ENCODE measurements around the gene TCF12.
A peak's percentile ranks its signal among the peaks of the same experiment; 100 is the strongest.

The TCF12 gene

DNA sequence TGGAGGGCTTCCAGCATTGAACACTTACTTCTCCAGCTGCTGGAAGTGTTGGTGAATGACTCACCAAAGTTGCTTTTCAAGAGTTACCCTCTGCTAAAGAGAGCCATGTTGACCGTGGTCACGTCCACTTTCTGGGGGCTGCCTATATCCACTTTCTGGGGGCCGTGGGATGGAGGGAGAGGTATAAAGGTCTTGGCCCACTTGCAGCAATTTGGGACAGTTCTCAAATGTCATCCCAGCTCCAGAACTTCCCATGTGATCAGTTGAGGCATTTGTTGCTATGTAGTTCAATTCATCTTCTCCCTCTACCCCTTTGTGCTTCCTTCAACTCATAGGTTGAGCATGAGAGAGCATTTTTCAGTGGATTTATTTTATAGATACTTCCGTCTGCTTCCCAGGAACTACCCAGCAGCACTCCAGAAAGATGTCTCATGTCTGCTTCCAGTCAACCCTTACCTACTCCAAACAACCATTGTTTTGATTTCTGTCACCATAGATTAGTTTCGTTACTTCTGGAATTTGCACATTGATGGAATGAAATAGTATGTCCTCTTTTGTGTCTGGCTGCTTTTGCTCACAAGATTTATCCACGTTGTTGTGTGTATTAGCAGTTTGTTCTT is 130.6 kb downstream of the TCF12 start:
- no peak for DNase-seq (ENCODE audit: low spot score)

DNA sequence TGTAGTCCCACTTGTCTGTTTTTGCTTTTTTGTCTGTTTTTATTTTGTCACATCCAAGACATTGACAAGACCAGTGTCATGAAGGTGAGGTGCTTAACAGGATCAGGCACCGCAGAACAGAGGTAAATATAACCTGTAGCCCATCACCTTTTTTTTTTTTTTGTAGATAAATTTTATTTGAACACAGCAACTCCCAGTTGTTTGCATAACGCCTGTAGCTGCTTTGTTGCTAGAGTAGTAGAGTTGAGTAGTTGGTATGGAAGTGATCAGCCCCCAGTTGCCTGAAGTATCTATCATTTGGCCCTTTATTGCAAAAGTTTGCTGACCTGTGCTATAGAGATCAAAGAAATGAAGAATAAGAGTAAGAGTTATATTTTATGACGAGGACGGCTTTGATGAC is 135.0 kb downstream of the TCF12 start:
- DNase-seq (ENCODE audit: low spot score): no peak

DNA sequence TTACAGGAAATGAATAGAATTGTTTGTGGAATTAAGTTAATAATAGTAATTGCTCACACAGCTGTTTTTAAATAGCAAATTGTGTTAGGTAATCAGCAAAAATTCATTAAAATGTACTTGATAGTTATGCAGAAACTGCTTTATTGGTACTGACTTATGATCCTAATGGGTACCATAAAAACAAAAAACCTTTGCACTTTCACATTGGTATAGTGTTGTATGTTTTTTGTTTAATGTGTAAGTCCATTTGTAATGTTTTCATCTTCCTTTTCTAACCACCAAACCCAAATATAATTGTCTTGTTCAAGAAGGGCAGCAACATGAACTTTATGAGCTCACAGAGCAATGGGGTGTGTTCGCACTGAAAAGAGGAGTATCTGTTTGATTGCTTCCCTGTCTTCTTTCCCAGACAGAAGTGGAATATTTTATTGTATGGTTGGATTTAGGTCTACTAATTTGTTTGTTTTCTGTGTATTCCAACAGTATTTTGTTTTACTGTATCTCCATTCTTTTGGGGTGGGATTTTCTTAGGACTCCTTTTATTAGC is 135.8 kb downstream of the TCF12 start:
- DNase-seq (ENCODE audit: low spot score): no peak

DNA sequence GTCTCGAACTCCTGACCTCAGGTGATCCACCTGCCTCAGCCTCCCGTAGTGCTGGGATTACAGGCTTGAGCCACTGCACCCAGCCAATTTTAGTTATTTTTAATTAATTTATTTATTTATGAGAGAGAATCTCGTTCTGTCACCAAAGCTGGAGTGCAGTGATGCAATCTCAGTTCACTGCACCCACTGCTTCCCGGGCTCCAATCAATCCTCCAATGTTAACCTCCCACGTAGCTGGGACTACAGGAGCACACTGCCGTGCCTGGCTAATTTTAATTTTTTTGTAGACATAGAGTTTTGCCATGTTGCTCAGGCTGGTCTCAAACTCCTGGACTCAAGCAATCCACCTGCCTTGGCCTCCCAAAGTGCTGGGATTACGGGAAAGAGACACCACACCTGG is 137.9 kb downstream of the TCF12 start:
- DNase-seq (ENCODE audit: low spot score): no peak

DNA sequence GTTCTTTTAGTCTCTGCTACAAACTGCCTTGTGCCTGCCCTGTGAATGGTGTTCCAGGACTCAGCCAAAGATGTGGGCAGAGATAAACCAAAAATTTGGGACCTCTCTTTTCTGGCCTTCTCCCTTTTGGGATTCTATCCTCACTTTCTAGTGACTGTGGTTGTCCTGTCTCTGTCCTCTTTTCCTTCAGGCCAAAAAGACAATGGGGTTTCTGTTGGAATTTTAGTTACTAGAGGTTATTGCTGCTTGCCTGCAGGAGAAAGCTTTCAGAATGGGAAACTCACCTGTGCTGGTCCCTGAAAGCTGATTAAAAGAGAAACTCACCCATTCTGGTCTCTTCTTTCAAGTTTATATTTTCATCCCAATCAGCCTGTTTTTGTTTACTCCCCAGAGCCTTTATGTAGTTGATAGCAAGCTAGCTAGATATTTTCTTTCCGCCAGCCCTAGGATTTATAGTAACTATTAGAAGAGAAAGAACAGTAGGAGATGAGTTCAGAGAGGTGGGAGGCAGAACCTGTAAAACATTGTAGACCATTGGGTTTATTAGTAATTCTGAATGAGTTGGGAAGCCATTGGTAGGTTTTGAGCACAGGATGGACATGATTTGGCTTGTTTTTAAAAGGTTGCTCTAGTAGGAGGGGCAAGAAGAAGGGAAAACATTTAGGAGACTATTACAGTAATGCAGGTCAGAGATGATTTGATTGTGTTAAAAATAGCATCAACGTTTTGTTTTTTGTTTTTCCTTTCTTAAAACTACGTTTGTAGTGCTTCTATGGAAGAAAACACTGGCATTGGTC is 138.9 kb downstream of the TCF12 start:
- DNase-seq (ENCODE audit: low spot score): no peak

DNA sequence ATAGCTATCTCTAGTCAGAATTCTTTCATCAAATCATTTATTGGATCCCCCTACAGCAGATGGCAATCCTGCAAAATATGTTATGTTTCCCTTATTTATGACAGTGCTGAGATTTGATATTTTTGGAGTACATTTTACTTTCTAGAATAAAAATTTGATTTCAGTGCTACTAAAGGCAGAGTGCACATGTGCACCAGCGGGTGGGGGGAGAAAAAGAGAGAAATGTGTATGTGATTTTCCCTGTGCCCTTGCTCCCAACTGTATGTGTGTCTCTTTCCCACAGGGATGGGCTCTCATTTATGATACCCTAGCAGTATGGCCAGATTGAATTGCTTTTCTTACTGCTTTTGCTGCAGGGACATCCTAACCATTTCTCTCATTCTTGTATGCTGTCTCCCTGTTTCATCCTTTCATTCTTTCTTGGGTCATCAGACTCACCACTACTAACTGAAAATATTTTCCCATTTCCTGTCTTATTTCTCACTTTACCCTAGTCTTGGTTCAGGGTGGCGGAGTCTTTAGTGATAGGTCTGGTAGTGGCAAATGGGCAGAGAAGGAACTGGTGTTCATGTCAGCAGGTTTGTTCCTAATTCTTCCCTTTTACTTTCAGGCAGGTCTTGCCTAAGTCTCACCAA is 140.7 kb downstream of the TCF12 start:
- DNase-seq (ENCODE audit: low spot score): no peak

DNA sequence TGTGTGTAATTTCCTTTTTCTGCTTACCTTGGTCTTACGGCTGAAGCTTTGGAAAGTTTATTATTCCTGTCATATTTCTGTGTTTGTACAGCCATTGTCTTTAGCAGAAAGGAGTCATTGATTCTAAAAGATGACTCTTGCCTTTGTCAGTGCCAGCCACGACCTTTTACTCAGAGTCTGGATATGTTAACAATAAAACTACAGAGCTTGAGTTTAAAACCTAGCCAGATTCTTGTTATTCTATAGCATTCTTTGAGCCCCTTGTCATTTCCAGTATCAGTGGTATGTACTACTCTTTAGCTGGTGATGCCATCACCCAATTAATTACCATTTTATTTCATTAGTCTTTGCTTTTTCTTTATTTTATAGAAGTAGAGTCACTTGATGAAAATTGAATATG is 142.4 kb downstream of the TCF12 start:
- peak; percentile 76 for DNase-seq (ENCODE audit: low spot score)

DNA sequence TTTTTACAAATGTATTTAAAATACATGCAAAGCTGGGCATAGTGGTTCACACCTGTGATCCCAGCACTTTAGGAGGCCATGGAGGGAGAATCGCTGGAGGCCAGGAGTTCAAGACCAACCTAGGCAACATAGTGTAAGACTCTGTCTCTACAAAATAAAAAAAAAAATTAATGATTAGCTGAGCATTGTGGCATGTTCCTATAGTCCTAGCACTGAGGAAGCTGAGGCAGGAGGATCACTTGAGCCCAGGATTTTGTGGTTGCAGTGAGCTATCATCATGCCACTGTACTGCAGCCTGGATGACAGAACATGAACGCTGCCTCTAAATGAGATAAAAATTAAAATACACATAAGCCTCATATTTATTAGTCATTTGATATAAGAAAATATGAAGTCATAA is 142.8 kb downstream of the TCF12 start:
- DNase-seq (ENCODE audit: low spot score): no peak

DNA sequence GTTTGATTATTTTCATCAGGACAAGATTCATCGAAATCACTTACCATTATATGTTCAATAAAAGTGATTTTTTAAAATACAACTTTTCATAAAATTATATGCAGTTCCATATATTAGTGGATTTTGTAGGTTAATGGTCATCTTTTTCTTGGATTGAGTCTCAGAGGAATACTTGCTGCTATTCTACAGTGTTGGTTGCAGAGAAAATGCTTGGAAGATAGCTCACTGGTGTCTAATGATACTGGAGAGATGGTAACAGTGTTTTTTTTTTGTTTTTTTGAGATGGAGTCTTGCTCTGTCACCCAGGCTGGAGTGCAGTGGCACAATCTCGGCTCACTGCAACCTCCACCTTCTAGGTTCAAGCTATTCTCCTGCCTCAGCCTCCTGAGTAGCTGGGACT is 143.3 kb downstream of the TCF12 start:
- DNase-seq (ENCODE audit: low spot score): no peak

DNA sequence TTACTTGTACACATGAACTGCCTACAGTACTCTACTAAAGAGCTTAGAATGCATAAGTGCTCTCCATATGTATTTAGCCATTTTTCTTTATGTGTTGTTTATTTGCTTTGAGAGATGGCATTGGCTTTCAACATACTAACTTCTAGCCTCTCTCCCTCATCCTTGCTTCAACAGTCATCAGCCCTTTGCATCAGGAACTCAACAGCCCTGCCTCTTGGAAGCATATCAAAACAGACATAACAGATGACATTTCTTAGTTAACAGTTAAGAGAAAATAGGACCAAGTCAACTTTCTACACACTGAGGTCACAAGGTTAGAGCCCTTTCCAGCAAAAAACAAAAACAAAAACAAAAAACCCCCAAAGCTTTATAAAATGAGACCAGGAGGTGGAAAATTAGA is 145.6 kb downstream of the TCF12 start:
- no peak for DNase-seq (ENCODE audit: low spot score)

DNA sequence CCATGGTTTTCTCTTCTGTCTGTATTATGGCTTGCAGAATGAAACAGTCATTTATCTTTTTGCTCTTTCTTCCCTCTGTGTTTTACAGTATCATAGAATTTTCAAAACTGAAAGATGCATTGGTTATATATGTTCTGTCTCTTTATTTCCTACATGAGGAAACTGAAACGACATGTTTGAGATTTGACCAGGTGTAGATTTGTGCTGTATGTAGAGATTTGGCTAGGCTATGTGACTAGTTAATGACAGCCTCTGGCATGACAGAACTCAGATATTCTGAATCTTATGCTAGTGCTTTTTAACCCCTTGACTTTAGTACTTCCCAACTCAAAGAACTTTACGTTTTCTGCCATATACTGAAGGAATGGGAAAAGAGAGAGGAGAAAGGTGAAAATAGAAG is 151.0 kb downstream of the TCF12 start:
- DNase-seq (ENCODE audit: low spot score): no peak

DNA sequence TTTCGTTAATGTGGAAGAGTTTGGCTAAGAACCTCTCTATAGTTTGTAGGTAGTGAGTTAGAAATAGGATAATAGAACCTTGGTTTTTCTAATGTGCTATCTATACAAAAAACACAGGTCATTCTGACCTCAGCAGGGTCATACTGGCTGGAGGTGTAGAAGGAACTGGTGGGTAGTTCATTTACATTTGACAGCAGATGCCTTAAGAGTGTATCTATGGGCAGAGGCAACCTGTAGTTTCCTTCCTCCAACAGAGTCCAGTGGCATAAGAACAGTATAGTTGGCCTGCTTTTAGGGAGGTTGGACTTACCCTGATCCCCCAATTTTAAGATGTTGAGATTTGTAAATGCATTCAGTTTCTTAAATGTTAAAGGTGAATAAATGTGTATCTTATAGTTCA is 152.2 kb downstream of the TCF12 start:
- DNase-seq (ENCODE audit: low spot score): no peak

DNA sequence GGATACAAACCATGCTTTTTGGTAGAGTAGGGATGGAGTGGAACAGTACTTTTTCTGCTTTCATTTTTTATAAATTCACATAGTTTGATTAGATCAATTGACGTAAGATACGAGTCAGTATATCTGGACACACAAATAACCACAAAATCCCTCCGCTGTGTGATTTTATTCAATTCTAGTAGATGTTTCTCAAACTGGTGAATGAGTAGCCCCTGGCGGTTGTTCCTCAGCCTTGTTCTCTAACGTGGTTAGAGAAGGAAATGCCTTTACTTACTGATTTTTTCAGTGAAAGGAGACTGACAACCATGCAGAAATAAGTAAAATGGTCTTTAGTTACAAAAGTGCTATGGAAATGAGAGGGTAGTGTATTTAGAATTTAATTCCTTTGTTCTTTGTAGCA is 161.0 kb downstream of the TCF12 start:
- DNase-seq (ENCODE audit: low spot score): peak; percentile 64

DNA sequence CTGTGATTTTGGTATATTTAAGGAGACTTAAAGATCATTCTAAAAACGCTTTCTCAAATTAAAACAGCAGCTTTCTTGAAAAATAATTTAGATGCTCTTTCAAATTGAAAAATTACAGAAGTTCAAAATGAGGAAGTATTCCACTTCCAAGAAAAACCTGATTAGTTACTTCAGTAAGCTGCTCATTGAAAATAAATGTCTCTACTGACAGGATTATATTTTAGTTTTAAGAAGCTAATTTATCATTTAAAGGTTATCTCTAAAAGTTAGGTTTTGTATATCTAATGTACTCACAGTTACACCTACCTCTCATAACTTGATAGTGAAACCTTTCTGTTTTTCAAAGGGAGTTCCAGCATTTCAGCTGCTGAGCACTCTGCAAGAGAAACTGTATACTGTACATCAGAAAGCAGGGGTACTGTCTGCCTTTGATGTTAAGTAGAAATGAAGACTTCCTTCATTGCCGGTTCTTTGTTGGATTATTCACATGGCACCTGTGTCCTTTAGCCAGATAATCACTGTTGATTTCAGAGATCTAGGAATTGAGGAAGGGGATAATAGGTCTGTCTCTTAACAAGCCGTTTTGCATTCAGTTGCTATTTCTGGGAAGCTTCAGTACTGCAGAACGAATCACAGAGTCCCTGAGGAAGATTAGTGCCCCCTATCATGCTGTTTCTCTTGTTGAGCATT is 161.6 kb downstream of the TCF12 start:
- peak; percentile 32 for DNase-seq (ENCODE audit: low spot score)

DNA sequence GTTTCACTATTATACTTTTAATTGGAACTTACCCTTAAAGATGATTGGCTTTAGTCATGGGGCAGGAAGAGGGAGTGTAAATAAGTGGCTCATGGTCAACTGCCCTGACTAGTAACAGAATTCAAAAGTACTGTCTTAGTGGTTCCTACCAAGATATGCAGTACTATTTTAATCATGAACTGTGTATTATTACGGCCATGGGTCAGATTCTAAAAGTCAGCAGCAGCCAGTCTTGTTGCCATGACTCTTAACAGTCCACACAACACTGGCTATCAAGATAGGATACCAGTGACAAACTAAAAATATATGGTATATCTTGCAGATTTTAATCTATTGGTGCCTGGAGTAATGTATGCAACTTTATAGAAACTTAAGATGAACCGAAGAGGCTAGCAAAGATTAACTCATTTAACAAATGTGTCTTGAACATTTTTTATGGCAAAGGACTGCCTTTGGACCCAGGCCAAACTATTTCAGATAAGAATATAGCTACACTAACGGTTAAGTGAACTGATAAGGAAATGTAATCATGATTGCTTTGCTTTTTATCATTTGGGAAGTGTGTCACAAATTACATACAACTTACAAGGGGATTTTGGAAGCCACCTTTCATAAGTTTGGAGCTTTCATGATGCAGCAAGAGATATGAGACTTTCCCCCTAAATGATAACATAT is 163.7 kb downstream of the TCF12 start:
- DNase-seq (ENCODE audit: low spot score): no peak

DNA sequence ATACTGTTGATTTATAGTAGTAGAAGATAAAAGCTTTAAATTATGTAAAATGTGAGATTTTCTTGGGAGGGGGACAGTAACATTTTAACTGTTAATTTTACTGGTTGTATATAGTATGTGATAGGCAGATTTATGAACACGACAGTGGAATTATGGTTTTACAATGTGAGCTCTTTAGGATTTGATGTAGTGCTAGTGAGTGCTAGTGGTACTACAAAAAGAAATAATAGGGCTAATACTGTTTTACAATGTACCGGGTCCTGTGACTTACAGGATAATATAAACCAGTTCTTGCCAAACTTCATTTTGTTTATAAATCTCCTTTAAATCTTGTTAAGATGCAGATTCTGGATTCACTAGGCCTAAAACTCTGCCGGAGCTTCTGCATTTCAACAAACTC is 165.7 kb downstream of the TCF12 start:
- no peak for DNase-seq (ENCODE audit: low spot score)

DNA sequence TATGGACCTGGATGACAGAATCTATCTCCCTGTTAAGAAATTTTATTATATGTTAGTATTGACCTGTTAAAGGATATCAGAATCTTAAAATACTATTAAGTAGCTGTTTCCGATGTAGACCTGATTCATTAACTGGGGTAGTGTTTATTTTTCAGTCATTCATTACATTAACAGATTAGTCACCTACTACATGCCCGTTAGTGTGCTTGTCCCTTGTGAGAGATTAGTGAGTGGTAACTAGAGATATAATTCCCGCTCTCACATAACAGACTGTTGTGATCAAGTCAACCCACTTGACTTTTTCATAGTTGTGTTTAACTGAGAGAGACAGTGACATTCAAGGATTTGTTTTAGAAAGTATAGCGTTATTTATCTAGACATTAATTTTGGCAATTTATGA is 166.8 kb downstream of the TCF12 start:
- no peak for DNase-seq (ENCODE audit: low spot score)

DNA sequence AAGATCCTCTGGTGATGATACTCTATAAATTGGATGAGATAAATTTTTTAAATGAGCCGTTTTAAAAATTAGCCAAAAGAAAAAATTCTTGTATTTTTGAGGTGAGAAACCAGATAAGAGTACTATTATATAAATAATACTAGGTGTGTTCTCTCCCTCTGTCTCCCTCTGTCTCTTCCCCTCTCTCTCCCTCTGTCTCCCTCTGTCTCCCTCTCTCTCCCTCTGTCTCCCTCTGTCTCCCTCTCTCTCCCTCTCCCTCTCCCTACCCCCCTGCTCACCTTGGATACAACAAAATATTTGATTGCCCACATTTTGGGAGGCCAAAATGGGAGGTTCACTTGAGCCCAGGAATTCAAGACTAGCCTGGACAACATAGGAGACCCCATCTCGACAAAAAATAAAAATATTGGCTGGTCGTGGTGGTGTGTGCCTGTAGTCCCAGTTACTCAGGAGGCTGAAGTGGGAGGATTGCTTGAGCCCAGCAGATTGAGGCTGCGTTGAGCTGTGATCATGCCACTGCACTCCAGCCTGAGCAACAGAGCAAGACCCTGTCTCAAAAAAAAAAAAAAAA is 168.5 kb downstream of the TCF12 start:
- no peak for DNase-seq (ENCODE audit: low spot score)

DNA sequence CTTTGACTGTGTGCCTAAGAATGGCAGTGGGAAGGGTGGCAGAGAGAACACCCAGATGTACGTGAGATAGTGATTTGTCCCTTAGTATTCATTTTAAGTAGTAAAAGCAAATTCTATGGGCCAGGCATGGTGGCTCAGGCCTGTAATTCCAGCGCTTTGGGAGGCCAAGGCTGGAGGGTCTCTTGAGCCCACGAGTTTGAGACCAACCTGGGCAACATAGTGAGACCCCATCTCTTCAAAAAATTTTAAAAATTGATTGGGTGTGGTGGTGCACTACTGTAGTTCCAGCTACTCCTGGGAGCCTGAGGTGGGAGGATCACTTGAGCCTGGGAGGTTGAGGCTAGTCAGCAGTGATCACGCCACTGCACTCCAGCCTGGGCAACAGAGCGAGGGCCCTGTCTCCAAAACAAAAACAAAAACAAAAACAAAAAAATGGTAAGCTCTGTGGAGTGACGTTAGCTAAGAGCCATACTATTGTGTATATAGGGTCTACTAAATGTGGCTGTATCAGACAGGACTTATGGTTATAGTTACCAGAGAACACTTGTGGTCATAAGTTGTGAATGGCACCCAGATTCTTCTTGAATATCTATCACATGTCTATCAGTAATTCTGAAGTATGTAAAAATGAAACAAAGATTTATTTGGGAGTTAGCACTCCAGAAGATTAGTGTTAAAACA is 171.5 kb downstream of the TCF12 start:
- no peak for DNase-seq (ENCODE audit: low spot score)

DNA sequence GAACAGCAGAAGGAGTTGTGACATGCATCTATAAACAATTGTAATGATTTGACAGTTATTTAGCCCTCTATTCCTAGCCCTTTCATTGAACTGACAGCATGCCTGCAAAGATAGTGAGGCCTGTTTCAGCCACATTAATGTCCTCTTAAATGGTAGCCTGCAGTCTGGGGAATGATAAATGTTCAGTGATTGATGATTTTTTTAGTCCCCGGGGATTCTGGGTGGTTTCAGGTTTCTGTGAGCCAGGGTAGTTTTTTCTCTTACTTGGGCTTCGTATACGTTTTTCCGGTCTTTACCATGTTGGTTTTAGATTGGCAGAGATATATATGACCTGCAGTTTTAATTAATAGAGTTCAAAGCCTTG is 172.0 kb downstream of the TCF12 start:
- no peak for DNase-seq (ENCODE audit: low spot score)

DNA sequence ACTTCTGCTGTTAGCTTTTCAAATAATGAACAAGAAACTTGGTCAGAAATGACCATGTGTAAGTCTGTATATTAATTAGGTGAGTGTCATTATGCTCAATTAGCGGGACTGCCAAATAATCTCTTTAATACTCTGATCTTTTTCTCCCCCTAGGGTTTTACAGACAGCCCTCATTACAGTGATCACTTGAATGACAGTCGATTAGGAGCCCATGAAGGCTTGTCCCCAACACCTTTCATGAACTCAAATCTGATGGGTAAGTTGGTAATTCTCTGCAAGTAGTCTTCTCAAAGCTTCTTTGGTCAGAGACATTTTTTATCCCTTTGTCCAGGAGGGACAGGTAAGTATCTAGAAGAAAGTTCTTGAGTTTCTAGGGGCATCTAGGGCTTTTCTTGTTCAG is 173.2 kb downstream of the TCF12 start:
- no peak for DNase-seq (ENCODE audit: low spot score)
